Lower leg skin (tissue), 4 donors: ENCODE results near the gene GPR17. TPM values are rescaled to one million over a fixed set of nuclear protein-coding genes. Genes with fewer than 3 reads are reported as not detected.

ENCODE experiments used
- DNase-seq, 2 donors: peaks; one replicate each; pipeline ENCODE4 v3.0.0-alpha.2; 2019; ENCODE audit warnings: low spot score in 2 of 2
- H3K4me3 ChIP-seq: fragments of 200-600 bp; sonication (generic); 2 replicates; pipeline ENCODE4 v1.5.1; 2017; ENCODE audit warnings: mild to moderate bottlenecking, low read depth; ENCODE audit not compliant: poor library complexity, severe bottlenecking
- POLR2A ChIP-seq, 2 donors: fragments of 450-650 bp; IDR thresholded peaks; one replicate each; pipeline ENCODE4 v1.6.1; 2016 to 2017; ENCODE audit warnings: antibody characterized with exemption in 2 of 2, mild to moderate bottlenecking in 1 of 2, moderate library complexity in 1 of 2
- WGBS, 2 donors: methylation state at CpG; one replicate each; pipeline ENCODE4 v1.1.5; 2018; 5-methylcytosine and 5-hydroxymethylcytosine counted together
- intact Hi-C: fragments of 100-400 bp; cut with DNase I; formaldehyde crosslinking; loops from one replicate; pipeline ENCODE4 v1.15.0; 2023; ENCODE audit warnings: low total_unique reads
- total RNA-seq, 4 donors: library from RNA; depleted of rRNA; stranded (reverse); fragments of >200 nt; gene quantifications; one replicate each; pipeline ENCODE4 v1.1.0, GENCODE V29; 2016
- TF ChIP-seq, protein P1 (sequence below), 3 donors: fragments of 450-650 bp; IDR thresholded peaks; one replicate each; pipeline ENCODE4 v1.5.1; 2016; ENCODE audit warnings: antibody characterized with exemption in 3 of 3, mild to moderate bottlenecking in 3 of 3, moderate library complexity in 2 of 3

The GPR17 gene
- total RNA-seq, 4 donors from 2014 or later, result 0.88 TPM; not detected in 3

DNA sequence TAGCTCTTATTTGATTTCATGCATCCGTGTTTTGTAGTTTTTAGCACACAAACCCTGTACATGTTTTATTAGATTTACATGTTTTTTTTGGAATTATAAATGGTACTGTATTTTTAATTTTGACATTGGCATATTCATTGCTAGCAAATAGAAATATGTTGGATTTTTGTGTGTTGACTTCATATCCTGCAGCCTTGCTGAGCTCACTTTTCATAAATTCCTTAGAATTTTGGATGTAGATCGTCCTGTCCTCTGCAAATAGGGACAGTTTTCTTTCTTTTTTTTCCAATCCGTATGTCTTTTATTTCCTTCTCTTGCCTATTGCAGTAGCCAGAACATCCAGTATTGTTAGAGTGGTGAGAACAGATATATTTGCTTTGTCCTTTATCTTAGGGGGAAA, 46.7 kb upstream of the GPR17 start:
- intact Hi-C loops, result no loop called here
- no peak overlapping the region for H3K4me3 ChIP-seq
- TF ChIP-seq, protein P1, sequence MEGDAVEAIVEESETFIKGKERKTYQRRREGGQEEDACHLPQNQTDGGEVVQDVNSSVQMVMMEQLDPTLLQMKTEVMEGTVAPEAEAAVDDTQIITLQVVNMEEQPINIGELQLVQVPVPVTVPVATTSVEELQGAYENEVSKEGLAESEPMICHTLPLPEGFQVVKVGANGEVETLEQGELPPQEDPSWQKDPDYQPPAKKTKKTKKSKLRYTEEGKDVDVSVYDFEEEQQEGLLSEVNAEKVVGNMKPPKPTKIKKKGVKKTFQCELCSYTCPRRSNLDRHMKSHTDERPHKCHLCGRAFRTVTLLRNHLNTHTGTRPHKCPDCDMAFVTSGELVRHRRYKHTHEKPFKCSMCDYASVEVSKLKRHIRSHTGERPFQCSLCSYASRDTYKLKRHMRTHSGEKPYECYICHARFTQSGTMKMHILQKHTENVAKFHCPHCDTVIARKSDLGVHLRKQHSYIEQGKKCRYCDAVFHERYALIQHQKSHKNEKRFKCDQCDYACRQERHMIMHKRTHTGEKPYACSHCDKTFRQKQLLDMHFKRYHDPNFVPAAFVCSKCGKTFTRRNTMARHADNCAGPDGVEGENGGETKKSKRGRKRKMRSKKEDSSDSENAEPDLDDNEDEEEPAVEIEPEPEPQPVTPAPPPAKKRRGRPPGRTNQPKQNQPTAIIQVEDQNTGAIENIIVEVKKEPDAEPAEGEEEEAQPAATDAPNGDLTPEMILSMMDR (IDR thresholded peaks at IDR 0.05), result no peak
- TF ChIP-seq POLR2A (IDR thresholded peaks at IDR 0.05), result no peak
- no peak for DNase-seq
- WGBS, 2 donors, result 58 to 59% methylated on average over 3 of the region's 3 CpGs

GRCh38 chr2:127604986-127605385, 41.0 kb upstream of the GPR17 start:
- WGBS, 2 donors, result 89 to 91% methylated on average over 8 of the region's 8 CpGs
- no peak overlapping the region for H3K4me3 ChIP-seq
- intact Hi-C loops, result no loop called here
- TF ChIP-seq, protein P1 (IDR thresholded peaks at IDR 0.05), result no peak
- no peak for TF ChIP-seq POLR2A (IDR thresholded peaks at IDR 0.05)
- no peak for DNase-seq

DNA sequence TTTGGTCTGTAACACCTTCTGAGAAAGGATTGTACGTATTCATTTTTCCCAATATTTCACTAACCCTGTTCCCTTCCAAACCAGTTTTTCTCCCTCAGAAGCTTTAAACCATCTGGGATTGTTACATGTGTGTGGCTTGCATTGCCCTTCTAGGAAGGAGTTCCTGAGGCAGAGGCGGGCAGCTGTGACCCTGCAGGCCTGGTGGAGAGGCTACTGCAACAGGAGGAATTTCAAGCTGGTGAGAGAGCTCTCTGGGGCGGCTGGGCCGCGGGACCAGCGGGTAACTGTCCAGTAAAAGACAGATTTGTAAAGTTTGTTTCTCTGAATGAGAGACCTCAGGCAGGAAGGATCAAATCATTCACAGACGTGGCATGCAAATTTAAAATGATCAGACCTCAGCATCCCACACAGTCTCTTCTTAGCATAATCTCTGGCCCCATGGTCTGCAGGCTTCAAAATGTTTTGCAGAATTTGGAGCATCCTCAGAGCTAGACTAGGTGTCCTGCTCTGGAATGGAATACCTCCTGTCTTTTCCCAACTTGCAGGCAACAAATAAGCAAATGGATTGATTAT, 40.2 kb upstream of the GPR17 start:
- intact Hi-C loops, result no loop called here
- 74 to 87% methylated on average over 7 of the region's 7 CpGs for WGBS, 2 donors
- DNase-seq, result no peak
- no peak overlapping the region for H3K4me3 ChIP-seq
- TF ChIP-seq, protein P1 (IDR thresholded peaks at IDR 0.05), result no peak
- TF ChIP-seq POLR2A (IDR thresholded peaks at IDR 0.05), result no peak

- intact Hi-C loops, result no loop called here
- peak in 1 of 2 donors; percentile 67 for DNase-seq
- whole genome bisulfite sequencing, 2 donors, result 89 to 92% methylated on average over 17 of the region's 17 CpGs
These were observed 39.1 kb upstream of the GPR17 start for GRCh38 chr2:127606625-127607398.

GRCh38 chr2:127607399-127607908, 38.5 kb upstream of the GPR17 start:
- no peak for TF ChIP-seq POLR2A (IDR thresholded peaks at IDR 0.05)
- TF ChIP-seq, protein P1 (IDR thresholded peaks at IDR 0.05), result no peak
- intact Hi-C loops, result no loop called here
- H3K4me3 ChIP-seq, result no peak overlapping the region
- peak in 1 of 2 donors; percentile 57 for DNase-seq
- WGBS, 2 donors, result 92 to 95% methylated on average over 9 of the region's 9 CpGs

More at GRCh38 chr2:127606625-127607398, 39.1 kb upstream of the GPR17 start:
- H3K4me3 ChIP-seq, result no peak overlapping the region
- TF ChIP-seq, protein P1 (IDR thresholded peaks at IDR 0.05), result no peak
- no peak for TF ChIP-seq POLR2A (IDR thresholded peaks at IDR 0.05)
